K562 (cell line): Measurements from ENCODE around the gene PRDX2. TPM values are rescaled to one million over a fixed set of nuclear protein-coding genes. Genes with fewer than 3 reads are reported as not detected.

Source experiments
- ATAC-seq: fragments of 200-7000 bp; cut with Tn5 transposase; 3 replicates; pipeline ENCODE4 v1.9.1; 2020; ENCODE audit warnings: moderate library complexity
- BruUV-seq: library from RNA; stranded (reverse); fragments of 400-500 nt; replicated peaks from 2 replicates; lab custom pipeline; 2021; lab: Mats Ljungman, UMichigan
- CTCF ChIA-PET: fragments of 300-600 bp; formaldehyde crosslinking; extraction: SDS; loops from one replicate; lab custom pipeline; 2021; ENCODE audit warnings: low intra/inter-chr PET ratio; lab: Yijun Ruan, JAX
- POLR2A ChIA-PET: fragments of 300-600, 350-650 bp; sonication (Branson Sonifier 250); formaldehyde crosslinking; extraction: SDS; loops from one replicate; lab custom pipeline; 2021; ENCODE audit warnings: antibody characterized with exemption, inconsistent platforms; lab: Yijun Ruan, JAX
- DNase-seq, 4 experiments: peaks; one replicate each; pipeline versions ENCODE4 v3.0.0 to v3.0.0-alpha.2; 2011 to 2018; ENCODE audit warnings: low spot score in 3 of 4, mixed read lengths in 3 of 4; ENCODE audit errors: extremely low read depth in 1 of 4
- FAIRE-seq: peaks from 2 replicates; lab custom pipeline; 2011; peaks lifted over from hg19 to GRCh38; lab: Jason Lieb, UNC
- H2AFZ ChIP-seq: 2 replicates; pipeline ENCODE4 v1.6.0; 2011; ENCODE audit warnings: low read depth, low read length, control low read depth, inconsistent platforms
- H3K27ac ChIP-seq: fragments of 200-600 bp; 3 replicates; pipeline ENCODE4 v1.8.0; 2011; ENCODE audit warnings: low read depth, mild to moderate bottlenecking, control low read depth, inconsistent platforms, low read length, moderate library complexity, mixed read lengths; ENCODE audit errors: extremely low read depth
- H3K27me3 ChIP-seq, 2 experiments: fragments of 300-600 bp in 1 of 2; 2 replicates in 1 of 2; 3 replicates in 1 of 2; pipeline versions ENCODE4 v1.6.0 to v1.8.0; 2011; ENCODE audit warnings: inconsistent platforms in 2 of 2, low read length in 2 of 2, mild to moderate bottlenecking in 1 of 2, mixed read lengths in 1 of 2, moderate library complexity in 1 of 2; ENCODE audit not compliant: control insufficient read depth in 2 of 2, insufficient read depth in 2 of 2
- H3K36me3 ChIP-seq: fragments of 300-600 bp; 3 replicates; pipeline ENCODE4 v1.8.0; 2011; ENCODE audit warnings: mild to moderate bottlenecking, low read length, inconsistent platforms; ENCODE audit not compliant: control insufficient read depth, insufficient read depth
- H3K4me1 ChIP-seq, 2 experiments: fragments of 200-600 bp in 1 of 2; replicated peaks in 1 of 2; 2 replicates in 1 of 2; 3 replicates in 1 of 2; pipeline versions ENCODE4 v1.5.1 to v1.8.0; 2011; ENCODE audit warnings: inconsistent platforms in 2 of 2, low read length in 2 of 2, mild to moderate bottlenecking in 1 of 2, mixed read lengths in 1 of 2, moderate library complexity in 1 of 2; ENCODE audit not compliant: control insufficient read depth in 2 of 2, insufficient read depth in 2 of 2
- H3K4me2 ChIP-seq: 2 replicates; pipeline ENCODE4 v1.6.1; 2011; ENCODE audit warnings: low read length, control low read depth, inconsistent platforms, mixed read lengths; ENCODE audit not compliant: insufficient read depth
- H3K4me3 ChIP-seq: fragments of 200-600 bp; sonication (generic), shearing (Covaris generic); 2 replicates; pipeline ENCODE4 v1.5.1; 2016; ENCODE audit warnings: control low read depth, inconsistent platforms
- H3K79me2 ChIP-seq: fragments of 200-600 bp; 3 replicates; pipeline ENCODE4 v1.8.0; 2011; ENCODE audit warnings: low read length, inconsistent platforms; ENCODE audit not compliant: control insufficient read depth, insufficient read depth
- H3K9ac ChIP-seq, 2 experiments: 2 replicates each; pipeline versions ENCODE4 v1.6.0 to v1.6.1; 2011; ENCODE audit warnings: low read depth in 2 of 2, low read length in 2 of 2, control low read depth in 1 of 2, inconsistent platforms in 1 of 2, mild to moderate bottlenecking in 1 of 2, mixed read lengths in 1 of 2; ENCODE audit not compliant: insufficient read depth in 1 of 2
- H3K9me1 ChIP-seq: one replicate; pipeline ENCODE4 v1.6.0; 2011; ENCODE audit warnings: inconsistent platforms, mild to moderate bottlenecking, low read length, moderate library complexity; ENCODE audit not compliant: control insufficient read depth, insufficient read depth
- H3K9me3 ChIP-seq: replicated peaks from 2 replicates; pipeline ENCODE4 v1.5.1; 2011; ENCODE audit warnings: low read depth, low read length, inconsistent platforms; ENCODE audit not compliant: control insufficient read depth, insufficient read depth
- H4K20me1 ChIP-seq: replicated peaks from 2 replicates; pipeline ENCODE4 v1.6.1; 2011; ENCODE audit warnings: low read length, inconsistent platforms, mixed read lengths; ENCODE audit not compliant: control insufficient read depth, insufficient read depth
- ATF3 ChIP-seq, 2 experiments: fragments of 450-650 bp in 1 of 2; sonication (generic) in 1 of 2; formaldehyde crosslinking in 1 of 2; IDR thresholded peaks in 1 of 2; conservative IDR thresholded peaks in 1 of 2; 2 replicates each; pipeline versions ENCODE4 v1.6.1 to v1.8.1; 2016 to 2023; ENCODE audit warnings: mild to moderate bottlenecking in 2 of 2, moderate library complexity in 2 of 2, inconsistent platforms in 1 of 2, missing genetic modification reagents in 1 of 2
- C11orf30 ChIP-seq: fragments of 450-650 bp; IDR thresholded peaks from 2 replicates; pipeline ENCODE4 v1.6.1; 2016; ENCODE audit warnings: low read depth, mild to moderate bottlenecking
- CBX1 ChIP-seq: sonication (generic); IDR thresholded peaks from 2 replicates; pipeline ENCODE4 v1.6.1; 2016; ENCODE audit warnings: antibody characterized with exemption, low read depth, mild to moderate bottlenecking
- ELF1 ChIP-seq: fragments of 200-800 bp; sonication (Bioruptor generic); IDR thresholded peaks from 2 replicates; pipeline ENCODE4 v1.6.1; 2016; ENCODE audit warnings: missing genetic modification characterization, missing compliant biosample characterization
- ESRRB ChIP-seq: fragments of 250-450 bp; sonication (Bioruptor Pico); IDR thresholded peaks from 2 replicates; pipeline ENCODE4 v1.5.0; 2020; ENCODE audit warnings: mild to moderate bottlenecking, moderate library complexity, borderline replicate concordance
- KAT8 ChIP-seq: fragments of 450-650 bp; IDR thresholded peaks from 2 replicates; pipeline ENCODE4 v1.6.1; 2016; ENCODE audit warnings: low read depth, mild to moderate bottlenecking
- KDM5B ChIP-seq: fragments of 200-600 bp; sonication (generic); IDR thresholded peaks from 2 replicates; pipeline ENCODE4 v1.6.1; 2012; ENCODE audit warnings: low read depth, mild to moderate bottlenecking, moderate library complexity, low read length, control low read depth, inconsistent platforms; ENCODE audit not compliant: insufficient replicate concordance
- MBD1 ChIP-seq: fragments of 250-450 bp; sonication (Bioruptor Pico); IDR thresholded peaks from 2 replicates; pipeline ENCODE4 v1.8.0; 2022; ENCODE audit warnings: inconsistent platforms
- PHB2 ChIP-seq: fragments of 450-650 bp; IDR thresholded peaks from 2 replicates; pipeline ENCODE4 v1.6.1; 2017; ENCODE audit warnings: low read depth
- YY1 ChIP-seq, 3 experiments: IDR thresholded peaks; 2 replicates each; pipeline ENCODE4 v1.6.1; 2011; ENCODE audit warnings: low read length in 2 of 3, mild to moderate bottlenecking in 2 of 3, moderate library complexity in 2 of 3, borderline replicate concordance in 1 of 3, control low read depth in 1 of 3, low read depth in 1 of 3; ENCODE audit not compliant: insufficient read depth in 3 of 3, insufficient replicate concordance in 2 of 3, control insufficient read depth in 1 of 3, insufficient read length in 1 of 3; ENCODE audit errors: extremely low read depth in 1 of 3
- ZBTB11 ChIP-seq, 3 experiments: fragments of 200-800 bp in 1 of 3; fragments of 250-450 bp in 1 of 3; fragments of 450-650 bp in 1 of 3; sonication (Bioruptor Pico) in 1 of 3; sonication (Bioruptor generic) in 1 of 3; formaldehyde crosslinking in 1 of 3; IDR thresholded peaks; 2 replicates each; pipeline versions ENCODE4 v1.6.1 to v1.8.0; 2016 to 2022; ENCODE audit warnings: mild to moderate bottlenecking in 2 of 3, missing genetic modification characterization in 2 of 3, missing compliant biosample characterization in 1 of 3, moderate library complexity in 1 of 3
- ZC3H11A ChIP-seq: IDR thresholded peaks from 2 replicates; pipeline ENCODE4 v1.6.1; 2012; ENCODE audit warnings: low read depth, low read length, improper control_type of control experiment
- ZNF316 ChIP-seq: fragments of 450-650 bp; IDR thresholded peaks from 2 replicates; pipeline ENCODE4 v1.6.1; 2016
- ZNF780A ChIP-seq: fragments of 250-450 bp; sonication (Bioruptor Pico); IDR thresholded peaks from 2 replicates; pipeline ENCODE4 v1.5.0; 2021; ENCODE audit warnings: mild to moderate bottlenecking
- WGBS: fragments of 100-300 bp; shearing (Covaris generic); methylation state at CpG from one replicate; pipeline ENCODE4 v1.1.6; 2016; ENCODE audit warnings: low coverage, mixed read lengths; ENCODE audit not compliant: insufficient coverage; ENCODE audit errors: missing lambda C conversion rate; 5-methylcytosine and 5-hydroxymethylcytosine counted together
- in situ Hi-C: fragments of 300-500 bp; cut with MboI; formaldehyde crosslinking; loops from 4 replicates; pipeline ENCODE4 v1.15.0; 2018; ENCODE audit warnings: inconsistent platforms, mixed read lengths
- intact Hi-C: fragments of 100-400 bp; cut with micrococcal nuclease; formaldehyde crosslinking; loops from 2 replicates; pipeline ENCODE4 v1.14.2; 2022
- polyA plus RNA-seq, 8 experiments: library from polyadenylated mRNA; depleted of rRNA in 4 of 8; stranded (reverse) in 5 of 8; unstranded in 3 of 8; fragments of >200 nt; fragmentation: Nextera tagmentation in 2 of 8; fragmentation: Illumina TruSeq in 1 of 8; extraction: Ambion mirVana in 2 of 8; extraction: Trizol in 1 of 8; gene quantifications; 2 replicates each; pipeline versions ENCODE4 v1.2.1 to v1.2.3, GENCODE V29; 2011 to 2014; ENCODE audit warnings: inconsistent platforms in 1 of 8, missing spikeins in 1 of 8
- total RNA-seq, 7 experiments: library from RNA; depleted of rRNA in 6 of 7; stranded (reverse); fragments of >200 nt in 6 of 7; fragmentation: Illumina TruSeq in 2 of 7; extraction: Trizol in 2 of 7; gene quantifications; 2 replicates each; pipeline versions ENCODE4 v1.2.1 to v1.2.3, GENCODE V29; 2011 to 2021; ENCODE audit warnings: low replicate concordance in 1 of 7

Gene PRDX2
- total and polyA plus RNA-seq, 9 of the 15 experiments (the other 6 are each of a cell fraction or from before 2014, with no cell fraction given), result 206 to 1,183 (median 415) TPM

- H3K4me3 ChIP-seq, result peak overlapping the region; percentile 76
- TSS peak; percentile 62 for BruUV-seq
- POLR2A ChIA-PET, result interaction anchor here (0.5 to 2.7 kb wide), 7 partner anchors 9 to 190 kb away, joined by 3 to 12 read pairs (median 3); partner anchors contain the start of genes DHPS, JUNB, ZNF490 and ZNF791
- H3K9me3 ChIP-seq, result no peaks in the 10 kb centered on the region
- peak overlapping the region; percentile 90 to 96 for H3K9ac ChIP-seq
- FAIRE-seq (no peak), ATAC-seq (peak; percentile 27), DNase-seq (peak; percentile 40 to 56 (median 50))
- H3K27me3 ChIP-seq, result no peaks in the 10 kb centered on the region
- H3K79me2 ChIP-seq, result peaks cover 30% of the 10 kb centered on the region
- 4% methylated on average over 26 of the region's 38 CpGs for WGBS
- H3K27ac ChIP-seq, result peak overlapping the region; percentile 90
- no peaks in the 10 kb centered on the region for H3K9me1 ChIP-seq
- peaks cover 30 to 60% of the 10 kb centered on the region in 2 experiments; a peak in 4 of 5 replicates for H3K4me1 ChIP-seq
- intact Hi-C loops (no loop called here), in situ Hi-C loops (no loop called here)
- no peaks in the 10 kb centered on the region for H4K20me1 ChIP-seq
- H2AFZ ChIP-seq, result peak overlapping the region; percentile 97
- peak overlapping the region; percentile 82 for H3K4me2 ChIP-seq
- CTCF ChIA-PET, result no interaction called here
- peaks cover 33% of the 10 kb centered on the region; the same call in 2 of the 3 replicates for H3K36me3 ChIP-seq
- TF ChIP-seq ELF1 (tag), result no peak
- no peak for TF ChIP-seq KAT8
- TF ChIP-seq PHB2, result no peak
- TF ChIP-seq ZC3H11A, result no peak
- no peak for TF ChIP-seq ZBTB11 (CRISPR knock-in tag; IDR thresholded peaks at IDR 0.05)
- TF ChIP-seq ZNF316, result peak; percentile 31; the same call in 1 of the 2 replicates
- TF ChIP-seq C11orf30, result peak; percentile 47
- no peak for TF ChIP-seq CBX1
- TF ChIP-seq ZNF780A (CRISPR knock-in tag), result no peak
- peak in 1 of 3 experiments; percentile 38 for TF ChIP-seq YY1 (IDR thresholded peaks at IDR 0.05; ENCODE audit: borderline replicate concordance in 1 of 3, control insufficient read depth in 1 of 3, extremely low read depth in 1 of 3, insufficient read depth in 3 of 3, insufficient read length in 1 of 3, insufficient replicate concordance in 2 of 3, low read depth in 1 of 3, low read length in 2 of 3)
- no peak for TF ChIP-seq KDM5B
- no peak for TF ChIP-seq ESRRB (CRISPR knock-in tag)
- no peak for TF ChIP-seq ATF3 (IDR thresholded peaks at IDR 0.05)
- peak; percentile 43; the same call in 1 of the 2 replicates for TF ChIP-seq ATF3 (CRISPR knock-in tag; conservative IDR thresholded peaks at IDR 0.05)
- no peak for TF ChIP-seq MBD1 (CRISPR knock-in tag)
These were observed 606 bp downstream of the PRDX2 start for GRCh38 chr19:12800923-12801465.
